SJSA1 (cell line): ENCODE data around the gene CHD1. TPM values are rescaled to one million over a fixed set of nuclear protein-coding genes. Genes with fewer than 3 reads are reported as not detected.
A peak's percentile ranks its signal among the peaks of the same experiment; 100 is the strongest.

Experiments
- DNase-seq, 2 experiments: peaks; one replicate each; pipeline ENCODE4 v3.0.0-alpha.2; 2015 to 2020; ENCODE audit warnings: low spot score in 2 of 2, low read depth in 1 of 2
- H3K27ac ChIP-seq: fragments of 250-450 bp; sonication (Bioruptor Pico); 2 replicates; pipeline ENCODE4 v1.5.1; 2020; ENCODE audit warnings: mild to moderate bottlenecking, moderate library complexity
- H3K27me3 ChIP-seq: fragments of 250-450 bp; sonication (Bioruptor Pico); replicated peaks from 2 replicates; pipeline ENCODE4 v1.5.1; 2020; ENCODE audit warnings: mild to moderate bottlenecking, moderate library complexity
- H3K36me3 ChIP-seq: fragments of 250-450 bp; sonication (Bioruptor Pico); 2 replicates; pipeline ENCODE4 v1.5.1; 2020; ENCODE audit warnings: mild to moderate bottlenecking
- H3K4me1 ChIP-seq: fragments of 250-450 bp; sonication (Bioruptor Pico); replicated peaks from 2 replicates; pipeline ENCODE4 v1.6.1; 2021; ENCODE audit warnings: mild to moderate bottlenecking
- H3K4me3 ChIP-seq: fragments of 250-450 bp; sonication (Bioruptor Pico); 2 replicates; pipeline ENCODE4 v1.5.1; 2020; ENCODE audit warnings: mild to moderate bottlenecking
- H3K9me3 ChIP-seq: fragments of 250-450 bp; sonication (Bioruptor Pico); replicated peaks from 2 replicates; pipeline ENCODE4 v1.5.1; 2020; ENCODE audit warnings: mild to moderate bottlenecking
- total RNA-seq: library from RNA; depleted of rRNA; stranded (reverse); fragments of >200 nt; shearing (Covaris generic); gene quantifications from 2 replicates; pipeline ENCODE4 v1.2.3, GENCODE V29; 2014

CHD1 gene
- total RNA-seq, 1 experiment from 2014 or later, result 61.0 TPM

- Histone ChIP-seq H3K4me1 (no peaks in the 10 kb centered on the region), H3K4me3 (no peak overlapping the region), H3K9me3 (0 out of 2 replicates have a peak, but pooled peaks cover 2% of the 10 kb centered on the region), H3K27me3 (no peaks in the 10 kb centered on the region), H3K27ac (no peak overlapping the region), H3K36me3 (no peaks in the 10 kb centered on the region)
- DNase-seq, result no peak
Observed at GRCh38 chr5:98840946-98841345, 87.9 kb downstream of the CHD1 start.

GRCh38 chr5:98839469-98840383 lies 89.1 kb downstream of the CHD1 start:
- Histone ChIP-seq H3K4me3 (no peak overlapping the region), H3K27ac (no peak overlapping the region), H3K9me3 (0 out of 2 replicates have a peak, but pooled peaks cover 2% of the 10 kb centered on the region), H3K27me3 (no peaks in the 10 kb centered on the region), H3K36me3 (no peaks in the 10 kb centered on the region), H3K4me1 (no peaks in the 10 kb centered on the region)
- no peak for DNase-seq

GRCh38 chr5:98836175-98836574 lies 92.6 kb downstream of the CHD1 start:
- H3K27ac ChIP-seq, result no peak overlapping the region
- no peak overlapping the region for H3K4me3 ChIP-seq
- no peaks in the 10 kb centered on the region for H3K9me3 ChIP-seq
- DNase-seq, result no peak
- no peaks in the 10 kb centered on the region for H3K4me1 ChIP-seq
- H3K27me3 ChIP-seq, result no peaks in the 10 kb centered on the region
- H3K36me3 ChIP-seq, result no peaks in the 10 kb centered on the region

- H3K27me3 ChIP-seq, result no peaks in the 10 kb centered on the region
- H3K4me3 ChIP-seq, result no peak overlapping the region
- H3K36me3 ChIP-seq, result no peaks in the 10 kb centered on the region
- no peaks in the 10 kb centered on the region for H3K9me3 ChIP-seq
- no peaks in the 10 kb centered on the region for H3K4me1 ChIP-seq
- H3K27ac ChIP-seq, result no peak overlapping the region
- no peak for DNase-seq
Observed at GRCh38 chr5:98827588-98828284, 101.1 kb downstream of the CHD1 start.

GRCh38 chr5:98827161-98827560 lies 101.6 kb downstream of the CHD1 start:
- Histone ChIP-seq H3K27ac (no peak overlapping the region), H3K4me1 (no peaks in the 10 kb centered on the region), H3K9me3 (no peaks in the 10 kb centered on the region), H3K36me3 (no peaks in the 10 kb centered on the region), H3K4me3 (no peak overlapping the region), H3K27me3 (no peaks in the 10 kb centered on the region)
- DNase-seq, result peak in 1 of 2 experiments; percentile 18

GRCh38 chr5:98825582-98826375 lies 103.0 kb downstream of the CHD1 start:
- H3K4me3 ChIP-seq, result no peak overlapping the region

GRCh38 chr5:98816582-98817222 lies 112.1 kb downstream of the CHD1 start:
- Histone ChIP-seq H3K9me3 (no peaks in the 10 kb centered on the region), H3K27me3 (no peaks in the 10 kb centered on the region), H3K4me1 (no peaks in the 10 kb centered on the region), H3K4me3 (no peak overlapping the region), H3K27ac (no peak overlapping the region), H3K36me3 (no peaks in the 10 kb centered on the region)
- no peak for DNase-seq

More at GRCh38 chr5:98825582-98826375, 103.0 kb downstream of the CHD1 start:
- H3K4me1 ChIP-seq, result no peaks in the 10 kb centered on the region
- no peak overlapping the region for H3K27ac ChIP-seq
- no peaks in the 10 kb centered on the region for H3K9me3 ChIP-seq
- no peaks in the 10 kb centered on the region for H3K36me3 ChIP-seq
- DNase-seq, result no peak
- no peaks in the 10 kb centered on the region for H3K27me3 ChIP-seq

- Histone ChIP-seq H3K4me1 (no peaks in the 10 kb centered on the region), H3K27ac (no peak overlapping the region), H3K9me3 (no peaks in the 10 kb centered on the region), H3K4me3 (no peak overlapping the region), H3K36me3 (no peaks in the 10 kb centered on the region), H3K27me3 (no peaks in the 10 kb centered on the region)
- DNase-seq, result no peak
Observed at GRCh38 chr5:98813755-98814154, 115.1 kb downstream of the CHD1 start.

GRCh38 chr5:98810206-98810605 lies 118.6 kb downstream of the CHD1 start:
- no peaks in the 10 kb centered on the region for H3K27me3 ChIP-seq
- no peaks in the 10 kb centered on the region for H3K4me1 ChIP-seq
- no peak overlapping the region for H3K4me3 ChIP-seq
- no peaks in the 10 kb centered on the region for H3K36me3 ChIP-seq
- no peak for DNase-seq
- peaks cover 9% of the 10 kb centered on the region for H3K9me3 ChIP-seq
- no peak overlapping the region for H3K27ac ChIP-seq

GRCh38 chr5:98807806-98808205 lies 121.0 kb downstream of the CHD1 start:
- H3K4me3 ChIP-seq, result no peak overlapping the region
- no peaks in the 10 kb centered on the region for H3K4me1 ChIP-seq
- no peak overlapping the region for H3K27ac ChIP-seq
- DNase-seq, result no peak
- no peaks in the 10 kb centered on the region for H3K36me3 ChIP-seq
- H3K9me3 ChIP-seq, result peaks cover 9% of the 10 kb centered on the region
- H3K27me3 ChIP-seq, result no peaks in the 10 kb centered on the region

GRCh38 chr5:98805070-98805469 lies 123.7 kb downstream of the CHD1 start:
- Histone ChIP-seq H3K4me1 (no peaks in the 10 kb centered on the region), H3K27ac (no peak overlapping the region), H3K4me3 (no peak overlapping the region), H3K36me3 (no peaks in the 10 kb centered on the region), H3K9me3 (peaks cover 9% of the 10 kb centered on the region), H3K27me3 (no peaks in the 10 kb centered on the region)
- DNase-seq, result no peak

GRCh38 chr5:98804066-98804465 lies 124.7 kb downstream of the CHD1 start:
- H3K9me3 ChIP-seq, result peaks cover 9% of the 10 kb centered on the region
- no peaks in the 10 kb centered on the region for H3K27me3 ChIP-seq
- DNase-seq, result no peak

More at GRCh38 chr5:98804066-98804465, 124.7 kb downstream of the CHD1 start:
- Histone ChIP-seq H3K4me3 (no peak overlapping the region), H3K27ac (no peak overlapping the region), H3K36me3 (no peaks in the 10 kb centered on the region), H3K4me1 (no peaks in the 10 kb centered on the region)
